Kidney epithelial cell (primary cell): ENCODE data around the gene SERHL2. TPM values are rescaled to one million over a fixed set of nuclear protein-coding genes. Genes with fewer than 3 reads are reported as not detected.
"Not testable (repeated sequence)": the region's sequence is repeated elsewhere in the genome, so short reads cannot be mapped to it uniquely, and the experiment has no call there.

Experiments
- DNase-seq: peaks from one replicate; pipeline ENCODE4 v3.0.0-alpha.2; 2010; ENCODE audit warnings: low read depth
- H3K27me3 ChIP-seq: 2 replicates; pipeline ENCODE4 v1.6.0; 2011; ENCODE audit warnings: low read length; ENCODE audit not compliant: control insufficient read depth, insufficient read depth
- H3K36me3 ChIP-seq: 2 replicates; pipeline ENCODE4 v1.5.1; 2011; ENCODE audit warnings: low read length; ENCODE audit not compliant: control insufficient read depth, insufficient read depth
- H3K4me3 ChIP-seq: 2 replicates; pipeline ENCODE4 v1.5.1; 2011; ENCODE audit warnings: low read depth, mild to moderate bottlenecking, control low read depth, low read length
- CTCF ChIP-seq: IDR thresholded peaks from 2 replicates; pipeline ENCODE4 v1.5.1; 2011; ENCODE audit warnings: mild to moderate bottlenecking, moderate library complexity, low read length, control low read depth, inconsistent platforms; ENCODE audit not compliant: insufficient read depth, poor library complexity, severe bottlenecking
- total RNA-seq: library from RNA; depleted of rRNA; stranded (reverse); fragments of >200 nt; gene quantifications from 2 replicates; pipeline ENCODE4 v1.2.3, GENCODE V29; 2015

The SERHL2 gene
- total RNA-seq, 1 donor from 2014 or later = 2.0 TPM

GRCh38 chr22:42602470-42602869 lies 48.7 kb downstream of the SERHL2 start:
- Histone ChIP-seq H3K36me3 (peaks cover 3% of the 10 kb centered on the region), H3K27me3 (no peaks in the 10 kb centered on the region), H3K4me3 (no peak overlapping the region)
- no peak for TF ChIP-seq CTCF
- no peak for DNase-seq

- TF ChIP-seq CTCF = no peak
- no peaks in the 10 kb centered on the region for H3K27me3 ChIP-seq
- peaks cover 3% of the 10 kb centered on the region for H3K36me3 ChIP-seq
- DNase-seq = no peak
- no peak overlapping the region for H3K4me3 ChIP-seq
Measured at GRCh38 chr22:42603427-42603826, 49.7 kb downstream of the SERHL2 start.

GRCh38 chr22:42604403-42604802 lies 50.6 kb downstream of the SERHL2 start:
- H3K4me3 ChIP-seq = no peak overlapping the region
- no peak for TF ChIP-seq CTCF
- H3K27me3 ChIP-seq = no peaks in the 10 kb centered on the region
- peaks cover 3% of the 10 kb centered on the region for H3K36me3 ChIP-seq
- DNase-seq = no peak

- DNase-seq, H3K27me3 ChIP-seq, H3K36me3 ChIP-seq, H3K4me3 ChIP-seq: not testable (repeated sequence)
Measured at GRCh38 chr22:42607641-42608040, 53.9 kb downstream of the SERHL2 start.

GRCh38 chr22:42608136-42608822 lies 54.5 kb downstream of the SERHL2 start:
- H3K27me3 ChIP-seq = no peaks in the 10 kb centered on the region
- H3K36me3 ChIP-seq = no peaks in the 10 kb centered on the region
- no peak overlapping the region for H3K4me3 ChIP-seq
- DNase-seq = no peak
- TF ChIP-seq CTCF = no peak

- Histone ChIP-seq H3K4me3 (no peak overlapping the region), H3K27me3 (no peaks in the 10 kb centered on the region), H3K36me3 (no peaks in the 10 kb centered on the region)
- DNase-seq = no peak
- no peak for TF ChIP-seq CTCF
Measured at GRCh38 chr22:42608823-42609361, 55.1 kb downstream of the SERHL2 start.
